Peyer's patch (tissue), 4 donors: Measurements from ENCODE around the gene SYNE2.

Source experiments
- POLR2A ChIP-seq, 2 donors: fragments of 450-650 bp; IDR thresholded peaks; one replicate each; pipeline ENCODE4 v1.5.1; 2017; ENCODE audit warnings: antibody characterized with exemption in 2 of 2, mild to moderate bottlenecking in 2 of 2, moderate library complexity in 2 of 2
- TF ChIP-seq, protein P1 (sequence below), 6 experiments: fragments of 450-650 bp in 4 of 6; fragments of 200-600 bp in 2 of 6; sonication (generic) in 1 of 6; IDR thresholded peaks; one replicate each; pipeline ENCODE4 v1.5.1; 2017 to 2019; ENCODE audit warnings: antibody characterized with exemption in 6 of 6, mild to moderate bottlenecking in 3 of 6, moderate library complexity in 1 of 6

DNA sequence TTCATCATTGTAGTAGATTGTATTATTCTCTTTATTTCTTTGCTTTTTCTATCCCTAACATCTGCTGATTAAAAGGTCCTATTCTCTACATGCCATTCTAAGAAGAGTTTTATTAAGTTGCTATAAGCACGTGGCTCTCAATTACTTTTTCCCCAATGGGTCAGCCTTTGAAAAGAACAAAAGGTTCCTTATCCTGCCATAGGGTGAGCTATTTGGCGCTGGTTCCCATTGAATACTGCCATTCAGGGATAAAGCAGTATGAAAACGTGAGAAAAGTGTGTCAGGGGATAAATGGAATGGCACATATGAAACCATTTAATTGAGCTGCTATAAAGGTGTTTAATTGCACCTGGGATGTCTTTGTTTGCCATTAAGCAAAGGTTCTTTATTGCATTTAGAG lies 80.9 kb downstream of the SYNE2 start:
- TF ChIP-seq, protein P1, sequence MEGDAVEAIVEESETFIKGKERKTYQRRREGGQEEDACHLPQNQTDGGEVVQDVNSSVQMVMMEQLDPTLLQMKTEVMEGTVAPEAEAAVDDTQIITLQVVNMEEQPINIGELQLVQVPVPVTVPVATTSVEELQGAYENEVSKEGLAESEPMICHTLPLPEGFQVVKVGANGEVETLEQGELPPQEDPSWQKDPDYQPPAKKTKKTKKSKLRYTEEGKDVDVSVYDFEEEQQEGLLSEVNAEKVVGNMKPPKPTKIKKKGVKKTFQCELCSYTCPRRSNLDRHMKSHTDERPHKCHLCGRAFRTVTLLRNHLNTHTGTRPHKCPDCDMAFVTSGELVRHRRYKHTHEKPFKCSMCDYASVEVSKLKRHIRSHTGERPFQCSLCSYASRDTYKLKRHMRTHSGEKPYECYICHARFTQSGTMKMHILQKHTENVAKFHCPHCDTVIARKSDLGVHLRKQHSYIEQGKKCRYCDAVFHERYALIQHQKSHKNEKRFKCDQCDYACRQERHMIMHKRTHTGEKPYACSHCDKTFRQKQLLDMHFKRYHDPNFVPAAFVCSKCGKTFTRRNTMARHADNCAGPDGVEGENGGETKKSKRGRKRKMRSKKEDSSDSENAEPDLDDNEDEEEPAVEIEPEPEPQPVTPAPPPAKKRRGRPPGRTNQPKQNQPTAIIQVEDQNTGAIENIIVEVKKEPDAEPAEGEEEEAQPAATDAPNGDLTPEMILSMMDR (IDR thresholded peaks at IDR 0.05), result no peak
- no peak for TF ChIP-seq POLR2A (IDR thresholded peaks at IDR 0.05)
